Measurements from ENCODE around the gene UST. TPM values are rescaled to one million over a fixed set of nuclear protein-coding genes. Genes with fewer than 3 reads are reported as not detected.
A peak's percentile ranks its signal among the peaks of the same experiment; 100 is the strongest.

UST gene
- total RNA-seq, 1 experiment from 2014 or later: 6.1 TPM

DNA sequence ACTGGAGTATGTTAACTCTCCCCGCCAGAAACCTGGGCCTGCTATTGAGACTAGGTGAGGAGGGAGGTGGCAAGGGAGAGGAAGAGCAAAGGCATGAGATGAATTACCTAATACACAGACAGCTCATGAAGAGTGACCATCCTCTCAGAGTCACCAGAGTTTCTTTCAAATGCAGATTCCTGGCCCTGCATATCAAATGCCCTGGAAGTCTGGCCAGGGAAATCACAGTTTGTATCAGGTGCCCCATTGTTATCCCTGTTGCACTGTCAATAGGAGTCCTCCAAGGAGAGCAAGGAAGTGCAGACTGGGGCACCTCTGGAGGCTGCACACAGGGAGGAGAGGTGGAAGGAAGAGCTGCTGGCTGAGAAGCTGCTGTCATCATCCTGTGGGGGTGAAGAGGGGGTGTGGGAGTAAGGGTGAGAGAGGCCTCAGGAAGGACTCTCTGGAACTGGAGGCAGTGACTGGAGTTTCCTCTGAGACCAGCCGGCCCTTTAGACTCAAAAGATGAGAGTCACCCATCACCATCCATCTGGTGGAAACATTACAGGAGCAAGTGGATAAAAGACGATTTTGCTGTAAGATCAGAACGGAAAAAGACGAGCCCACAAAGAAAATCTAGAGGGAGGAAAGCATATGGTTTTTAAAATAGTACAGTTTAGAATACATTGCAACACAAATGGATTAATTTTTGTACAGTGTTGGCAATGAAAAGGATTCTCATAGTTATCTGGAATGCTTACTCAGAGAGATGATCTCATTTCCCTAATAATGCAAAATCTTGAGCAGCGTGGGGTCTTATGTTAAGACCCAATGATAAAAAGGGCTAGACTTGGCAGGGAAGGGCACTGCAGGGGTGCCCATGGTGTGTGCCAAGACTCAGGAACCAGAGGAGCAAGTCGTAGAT is 268.1 kb downstream of the UST start:
- DNase-seq (ENCODE audit: low read depth, low spot score) (no peak), ATAC-seq (no peak)
- Histone ChIP-seq H3K9me3 (ENCODE audit: control insufficient read depth in 1 of 2, insufficient read depth in 1 of 2, low read depth in 1 of 2, low read length in 2 of 2) (no peaks in the 10 kb centered on the region), H3K79me2 (ENCODE audit: insufficient read depth, low read length) (no peaks in the 10 kb centered on the region), H3K9me2 (ENCODE audit: insufficient read depth) (no peaks in the 10 kb centered on the region), H3K4me2 (ENCODE audit: low read length) (no peak overlapping the region), H3K36me3 (ENCODE audit: control insufficient read depth in 1 of 2, insufficient read depth in 2 of 2, low read length in 2 of 2) (no peaks in the 10 kb centered on the region), H3K9ac (ENCODE audit: low read length) (no peak overlapping the region), H2AFZ (ENCODE audit: low read depth, low read length, poor library complexity, severe bottlenecking) (no peak overlapping the region), H3K4me1 (ENCODE audit: control insufficient read depth in 1 of 2, insufficient read depth in 2 of 2, low read length in 2 of 2) (peaks cover 0 to 13% of the 10 kb centered on the region in 2 experiments; a peak in 2 of 4 replicates), H3K4me3 (replicated peaks in 1 of 2; ENCODE audit: low read depth in 1 of 2, low read length in 2 of 2) (no peak overlapping the region), H3K27ac (ENCODE audit: low read depth, low read length) (no peak overlapping the region), H3K27me3 (ENCODE audit: insufficient read depth, low read length) (no peaks in the 10 kb centered on the region), H4K20me1 (ENCODE audit: insufficient read depth) (no peaks in the 10 kb centered on the region)
- no TSS peak for BruUV-seq (replicated peaks)
- intact Hi-C loops (cut with micrococcal nuclease): no loop called here
- RAD21 ChIA-PET (ENCODE audit: low non-redundant PET in 1 of 2, low total read pairs in 2 of 2, uncharacterized antibody in 2 of 2, unreplicated experiment in 2 of 2): no interaction called here
- no peak for TF ChIP-seq YY1 (IDR thresholded peaks at IDR 0.05; ENCODE audit: extremely low read depth, insufficient replicate concordance, low read depth, low read length)
- CTCF ChIA-PET: no interaction called here
- POLR2A ChIA-PET: no interaction called here

- ChIA-PET CTCF (no interaction called here), POLR2A (no interaction called here), RAD21 (ENCODE audit: low non-redundant PET in 1 of 2, low total read pairs in 2 of 2, uncharacterized antibody in 2 of 2, unreplicated experiment in 2 of 2) (no interaction called here)
- Histone ChIP-seq H3K36me3 (ENCODE audit: control insufficient read depth in 1 of 2, insufficient read depth in 2 of 2, low read length in 2 of 2) (no peaks in the 10 kb centered on the region), H2AFZ (ENCODE audit: low read depth, low read length, poor library complexity, severe bottlenecking) (no peak overlapping the region), H3K4me1 (ENCODE audit: control insufficient read depth in 1 of 2, insufficient read depth in 2 of 2, low read length in 2 of 2) (peaks cover 5 to 22% of the 10 kb centered on the region in 2 experiments; a peak in 3 of 4 replicates), H3K9me2 (ENCODE audit: insufficient read depth) (no peaks in the 10 kb centered on the region), H3K9me3 (ENCODE audit: control insufficient read depth in 1 of 2, insufficient read depth in 1 of 2, low read depth in 1 of 2, low read length in 2 of 2) (no peaks in the 10 kb centered on the region), H3K4me2 (ENCODE audit: low read length) (no peak overlapping the region), H3K9ac (ENCODE audit: low read length) (no peak overlapping the region), H4K20me1 (ENCODE audit: insufficient read depth) (no peaks in the 10 kb centered on the region), H3K4me3 (replicated peaks in 1 of 2; ENCODE audit: low read depth in 1 of 2, low read length in 2 of 2) (no peak overlapping the region), H3K79me2 (ENCODE audit: insufficient read depth, low read length) (no peaks in the 10 kb centered on the region), H3K27me3 (ENCODE audit: insufficient read depth, low read length) (no peaks in the 10 kb centered on the region), H3K27ac (ENCODE audit: low read depth, low read length) (no peak overlapping the region)
- no TSS peak for BruUV-seq (replicated peaks)
- DNase-seq (ENCODE audit: low read depth, low spot score) (no peak), ATAC-seq (no peak)
- peak; percentile 27; the same call in 1 of the 2 replicates for TF ChIP-seq CEBPB (IDR thresholded peaks at IDR 0.05; ENCODE audit: low read depth)
- TF ChIP-seq, protein P1, sequence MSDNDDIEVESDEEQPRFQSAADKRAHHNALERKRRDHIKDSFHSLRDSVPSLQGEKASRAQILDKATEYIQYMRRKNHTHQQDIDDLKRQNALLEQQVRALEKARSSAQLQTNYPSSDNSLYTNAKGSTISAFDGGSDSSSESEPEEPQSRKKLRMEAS (IDR thresholded peaks at IDR 0.05): no peak
- intact Hi-C loops (cut with micrococcal nuclease): no loop called here
Measured at GRCh38 chr6:149015535-149016525, 269.0 kb downstream of the UST start.
